CD4-positive, alpha-beta T cell treated with Interleukin-15 for 4 hours (primary cell): ENCODE measurements around the gene TCF4.

Experiments
- DNase-seq: peaks from one replicate; pipeline ENCODE4 v3.0.0-alpha.2; 2020; ENCODE audit warnings: low spot score

Gene TCF4

GRCh38 chr18:55439056-55439455, 148.9 kb downstream of the TCF4 start:
- no peak for DNase-seq

- no peak for DNase-seq
Measured at GRCh38 chr18:55435592-55435991, 152.4 kb downstream of the TCF4 start.

DNA sequence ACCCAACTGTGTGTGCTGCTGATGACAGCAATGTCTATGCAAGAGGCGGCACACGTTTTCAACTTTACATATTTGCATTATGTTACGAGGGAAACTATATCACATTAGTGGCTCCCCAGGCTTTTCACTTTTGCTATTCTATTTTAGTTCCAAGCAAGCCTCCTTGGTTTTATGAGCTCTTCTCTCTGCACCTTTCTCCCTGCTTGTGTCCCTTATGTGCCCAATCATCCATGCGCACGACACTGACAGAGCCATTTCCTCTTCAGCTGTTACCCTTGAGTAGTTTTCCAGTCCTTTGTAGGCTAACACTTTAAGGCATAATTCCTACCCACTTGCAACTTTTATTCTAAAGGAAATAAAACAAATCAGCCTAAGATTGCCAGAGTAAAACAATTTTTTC, 154.3 kb downstream of the TCF4 start:
- no peak for DNase-seq

- no peak for DNase-seq
Measured at GRCh38 chr18:55433140-55433539, 154.9 kb downstream of the TCF4 start.

DNA sequence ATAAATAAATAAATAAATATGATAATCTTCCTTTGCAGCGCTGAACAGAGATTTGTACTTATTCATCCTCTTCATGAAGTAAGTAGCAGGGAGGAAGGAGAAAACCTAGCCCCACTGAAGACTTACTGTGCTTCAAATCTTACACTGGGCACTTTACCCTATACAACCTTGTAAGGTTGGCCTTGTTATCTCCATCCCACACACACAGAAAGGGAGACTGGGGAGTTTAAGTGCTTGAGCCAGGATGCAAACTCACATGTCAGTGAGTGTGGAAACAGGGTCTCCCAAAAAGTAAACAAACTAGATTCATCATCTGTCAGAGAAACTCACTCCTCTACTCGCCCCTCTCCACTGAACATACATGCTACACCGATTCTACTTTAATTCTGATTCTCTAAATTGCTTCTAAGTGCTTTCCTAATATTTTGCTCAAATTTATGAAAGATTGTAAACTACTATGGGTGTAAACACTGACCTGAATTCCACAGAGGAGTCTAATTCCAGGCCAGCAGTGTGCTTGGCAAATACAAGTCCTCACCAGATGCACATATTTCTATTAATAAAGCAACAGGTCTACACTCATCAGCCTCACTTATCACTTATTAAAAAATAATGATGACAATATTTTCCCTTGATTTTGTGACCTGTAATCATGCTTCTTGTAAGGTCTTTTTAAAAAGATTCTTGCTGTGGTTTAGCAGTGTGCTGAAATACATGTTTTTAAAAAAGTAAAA, 155.5 kb downstream of the TCF4 start:
- DNase-seq = no peak

- DNase-seq = no peak
Measured at GRCh38 chr18:55430026-55430425, 158.0 kb downstream of the TCF4 start.

- DNase-seq = no peak
Measured at GRCh38 chr18:55427951-55428350, 160.0 kb downstream of the TCF4 start.

DNA sequence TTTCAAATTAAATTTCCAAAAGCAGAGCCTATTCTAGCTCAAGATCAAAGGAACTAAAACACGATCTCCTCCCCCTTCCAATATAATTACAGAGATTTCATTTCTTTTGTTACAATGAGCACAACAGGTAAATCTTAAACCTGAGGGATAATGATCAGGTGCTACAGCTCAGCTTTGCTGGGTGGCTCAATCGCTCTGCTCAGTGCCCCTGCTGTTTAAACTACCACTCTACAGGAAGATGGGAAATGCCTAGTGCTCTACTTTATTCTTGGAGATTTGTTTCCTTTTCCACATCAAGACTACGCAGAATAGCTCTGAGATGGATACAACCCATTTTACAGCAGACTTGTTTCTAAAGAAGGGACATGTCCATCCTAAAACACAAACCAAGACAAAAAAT, 162.3 kb downstream of the TCF4 start:
- DNase-seq = no peak

- DNase-seq = no peak
Measured at GRCh38 chr18:55422456-55423180, 165.4 kb downstream of the TCF4 start.

- no peak for DNase-seq
Measured at GRCh38 chr18:55421615-55422419, 166.2 kb downstream of the TCF4 start.

DNA sequence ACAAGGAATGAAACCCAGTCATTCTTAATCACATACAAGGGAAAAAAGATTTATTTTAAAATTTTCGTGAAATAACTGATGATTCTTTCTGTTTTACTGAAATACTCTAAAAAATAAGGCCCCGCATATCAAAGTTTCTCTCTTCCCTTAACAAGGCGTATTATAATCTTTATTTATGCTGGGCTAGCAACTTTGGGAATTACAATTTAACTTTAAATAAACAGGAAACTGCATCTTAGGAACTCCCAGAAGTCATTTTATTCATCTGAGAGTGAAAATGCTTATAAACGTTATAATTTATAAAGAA, 166.7 kb downstream of the TCF4 start:
- DNase-seq = no peak

- no peak for DNase-seq
Measured at GRCh38 chr18:55420665-55421307, 167.2 kb downstream of the TCF4 start.

GRCh38 chr18:55419947-55420664, 167.9 kb downstream of the TCF4 start:
- DNase-seq = no peak

DNA sequence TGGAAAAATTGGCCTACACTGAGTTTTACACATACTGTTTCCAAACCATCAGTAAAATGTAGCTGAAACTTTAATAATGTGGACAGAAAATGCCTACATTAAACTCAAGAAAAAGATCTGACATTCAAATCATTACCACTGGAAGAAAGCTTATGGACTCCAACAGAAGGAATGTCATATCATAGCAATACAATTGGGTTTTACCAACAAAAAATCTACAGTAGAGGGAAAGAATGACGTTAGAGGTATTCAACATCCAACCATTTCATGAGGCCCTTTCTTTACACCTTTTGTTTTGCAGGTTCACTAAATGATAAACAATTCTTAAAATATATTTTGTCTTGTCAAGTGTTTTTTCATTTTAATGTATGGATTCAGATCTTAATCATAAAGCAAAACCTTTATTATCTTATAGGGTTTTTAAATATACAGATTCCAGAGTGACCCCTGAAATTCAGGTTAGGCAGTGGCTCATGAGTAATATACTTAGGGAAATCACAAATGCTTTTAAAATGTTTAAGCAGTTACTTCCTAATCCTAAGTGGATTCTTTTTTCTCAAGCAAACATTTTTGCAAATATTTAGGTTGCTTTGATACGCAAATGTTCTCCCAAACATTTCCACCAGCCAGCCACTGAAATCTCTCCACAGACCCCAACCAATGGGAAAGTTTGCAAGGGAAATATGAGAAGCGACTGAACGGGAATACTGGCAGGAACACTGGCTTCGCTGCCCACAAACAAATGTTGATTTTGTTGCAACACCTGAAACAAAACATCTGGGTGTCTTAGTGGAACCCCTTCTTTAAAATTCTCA, 168.7 kb downstream of the TCF4 start:
- DNase-seq = no peak

- DNase-seq = no peak
Measured at GRCh38 chr18:55418439-55418838, 169.6 kb downstream of the TCF4 start.

DNA sequence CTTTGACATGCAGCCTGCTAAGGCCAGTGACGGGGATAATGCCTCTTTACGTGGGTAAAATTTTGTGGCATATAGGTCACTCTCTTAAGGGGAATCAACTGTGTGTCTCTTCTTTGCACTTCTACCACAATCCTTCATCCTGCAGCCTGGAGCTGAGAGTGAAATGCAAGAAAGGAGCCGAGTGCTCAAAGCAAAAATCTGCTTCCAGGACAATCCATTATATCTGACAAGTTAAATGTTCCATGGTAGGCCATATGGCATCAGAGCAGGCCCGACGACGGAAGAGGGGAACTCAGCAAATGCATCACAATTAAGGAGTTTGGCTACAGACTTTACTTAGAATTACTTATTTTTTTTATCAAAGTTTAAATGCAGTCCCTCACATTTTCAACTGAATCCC, 171.2 kb downstream of the TCF4 start:
- DNase-seq = no peak

GRCh38 chr18:55415258-55415871, 172.6 kb downstream of the TCF4 start:
- DNase-seq = peak; percentile 59

GRCh38 chr18:55414475-55414874, 173.5 kb downstream of the TCF4 start:
- DNase-seq = no peak

DNA sequence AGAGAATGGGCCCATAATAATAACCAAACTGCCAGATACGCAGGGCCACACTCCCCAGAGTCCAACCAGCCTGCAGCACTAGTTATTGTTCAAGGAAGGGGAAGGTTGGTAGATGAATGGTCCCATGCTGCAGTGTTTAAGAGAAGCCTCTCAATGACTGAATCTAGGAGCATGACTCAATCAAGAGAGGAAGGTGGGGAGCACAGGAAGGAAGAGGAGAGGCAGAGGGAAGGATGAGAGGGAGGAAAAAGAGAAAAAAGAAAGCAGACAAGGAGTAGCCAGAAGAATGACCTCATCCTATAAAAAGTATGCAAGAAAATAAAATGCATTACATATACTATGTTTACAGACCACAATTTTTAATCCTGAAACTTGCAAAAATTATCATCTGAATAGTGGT, 174.5 kb downstream of the TCF4 start:
- DNase-seq = no peak

- DNase-seq = no peak
Measured at GRCh38 chr18:55407774-55408535, 180.0 kb downstream of the TCF4 start.
